Measurements from ENCODE around the gene MEDAG.
A peak's percentile ranks its signal among the peaks of the same experiment; 100 is the strongest.

The MEDAG gene

DNA sequence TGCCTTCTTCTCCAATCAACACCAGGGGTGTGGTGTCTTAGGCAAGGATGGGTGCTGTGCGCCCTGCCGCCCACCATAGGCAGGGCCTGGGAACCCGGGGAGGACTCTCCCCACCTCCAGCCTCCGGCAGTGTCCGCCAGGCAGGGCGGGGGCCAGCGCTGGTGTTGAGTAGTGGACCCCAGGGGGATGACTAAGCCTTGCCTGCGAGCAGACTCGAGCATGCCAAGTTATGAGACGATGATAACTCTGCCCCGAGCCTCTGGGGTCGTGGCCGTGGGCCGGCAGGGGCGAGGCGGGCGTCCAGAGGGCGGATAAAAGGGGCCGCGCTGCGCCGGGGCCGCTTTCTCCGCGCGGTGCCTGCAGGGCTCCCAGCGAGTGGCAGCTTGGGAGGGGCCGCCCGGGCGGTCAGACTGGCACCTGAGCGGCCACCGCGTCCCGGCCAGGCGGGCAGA lies at the start of gene MEDAG:
Gene MEDAG, plus strand, starts transcription at position 340 of the 452 bp plus-strand sequence. CDS start 245 bp downstream, outside the sequence.
- TF ChIP-seq, protein P1, sequence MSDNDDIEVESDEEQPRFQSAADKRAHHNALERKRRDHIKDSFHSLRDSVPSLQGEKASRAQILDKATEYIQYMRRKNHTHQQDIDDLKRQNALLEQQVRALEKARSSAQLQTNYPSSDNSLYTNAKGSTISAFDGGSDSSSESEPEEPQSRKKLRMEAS (IDR thresholded peaks at IDR 0.05; ENCODE audit: low read depth, low read length): no peak
- TF ChIP-seq, protein P2, sequence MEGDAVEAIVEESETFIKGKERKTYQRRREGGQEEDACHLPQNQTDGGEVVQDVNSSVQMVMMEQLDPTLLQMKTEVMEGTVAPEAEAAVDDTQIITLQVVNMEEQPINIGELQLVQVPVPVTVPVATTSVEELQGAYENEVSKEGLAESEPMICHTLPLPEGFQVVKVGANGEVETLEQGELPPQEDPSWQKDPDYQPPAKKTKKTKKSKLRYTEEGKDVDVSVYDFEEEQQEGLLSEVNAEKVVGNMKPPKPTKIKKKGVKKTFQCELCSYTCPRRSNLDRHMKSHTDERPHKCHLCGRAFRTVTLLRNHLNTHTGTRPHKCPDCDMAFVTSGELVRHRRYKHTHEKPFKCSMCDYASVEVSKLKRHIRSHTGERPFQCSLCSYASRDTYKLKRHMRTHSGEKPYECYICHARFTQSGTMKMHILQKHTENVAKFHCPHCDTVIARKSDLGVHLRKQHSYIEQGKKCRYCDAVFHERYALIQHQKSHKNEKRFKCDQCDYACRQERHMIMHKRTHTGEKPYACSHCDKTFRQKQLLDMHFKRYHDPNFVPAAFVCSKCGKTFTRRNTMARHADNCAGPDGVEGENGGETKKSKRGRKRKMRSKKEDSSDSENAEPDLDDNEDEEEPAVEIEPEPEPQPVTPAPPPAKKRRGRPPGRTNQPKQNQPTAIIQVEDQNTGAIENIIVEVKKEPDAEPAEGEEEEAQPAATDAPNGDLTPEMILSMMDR (IDR thresholded peaks at IDR 0.05; ENCODE audit: low read depth, low read length): no peak
- TF ChIP-seq MYC (IDR thresholded peaks at IDR 0.05; ENCODE audit: low read depth, low read length) (no peak), POLR2A (IDR thresholded peaks at IDR 0.05; ENCODE audit: extremely low read depth, insufficient read length) (no peak)
- DNase-seq (ENCODE audit: low read depth): no peak
- H3K4me3 ChIP-seq (ENCODE audit: low read depth, low read length): no peak within 1 kb of the TSS

DNA sequence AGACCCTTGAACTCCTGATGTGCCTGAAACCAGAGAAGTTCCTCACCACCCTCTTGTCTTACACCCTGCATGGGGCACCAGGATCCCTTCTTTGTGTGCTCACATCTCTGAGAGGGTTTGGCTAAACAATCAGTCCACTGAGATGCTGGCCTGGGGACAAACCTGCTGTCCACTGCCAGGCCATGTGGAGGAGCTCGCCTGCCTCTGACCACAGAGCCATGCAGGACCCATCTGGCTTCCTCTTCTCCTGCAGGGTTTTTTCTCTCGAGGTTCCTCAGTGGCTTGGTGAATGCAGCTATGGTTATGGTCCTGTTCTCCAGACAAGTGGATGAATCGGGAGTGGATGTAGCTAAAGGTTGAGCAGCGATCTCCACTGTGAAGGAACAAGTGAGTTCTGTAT lies 49.1 kb upstream of the MEDAG start:
- DNase-seq (ENCODE audit: low read depth): no peak
- H3K4me3 ChIP-seq (ENCODE audit: low read depth, low read length): no peak overlapping the region
- TF ChIP-seq, protein P2 (IDR thresholded peaks at IDR 0.05; ENCODE audit: low read depth, low read length): peak; percentile 3
- TF ChIP-seq, protein P1 (IDR thresholded peaks at IDR 0.05; ENCODE audit: low read depth, low read length): no peak

DNA sequence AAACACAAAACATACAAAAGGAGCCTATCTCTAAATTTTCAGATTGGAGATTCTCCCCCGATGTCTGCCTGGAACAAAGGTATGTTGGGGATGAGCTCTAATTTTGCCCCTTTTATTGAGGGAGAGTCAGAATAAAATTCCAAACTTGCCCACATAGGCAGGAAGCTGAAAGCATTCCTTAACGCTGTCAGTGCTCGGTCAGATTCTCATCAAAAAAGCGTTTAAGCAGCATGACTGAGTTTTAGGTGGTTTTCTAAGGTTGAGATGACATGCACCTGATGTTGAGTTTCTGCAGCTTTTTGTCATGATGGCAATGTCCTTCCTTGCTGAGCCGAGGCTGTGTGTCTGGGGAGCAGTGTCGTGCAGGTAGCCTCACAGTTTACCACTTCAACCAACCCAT lies 48.4 kb upstream of the MEDAG start:
- TF ChIP-seq MYC (IDR thresholded peaks at IDR 0.05; ENCODE audit: low read depth, low read length) (no peak), POLR2A (IDR thresholded peaks at IDR 0.05; ENCODE audit: extremely low read depth, insufficient read length) (no peak)
- TF ChIP-seq, protein P1 (IDR thresholded peaks at IDR 0.05; ENCODE audit: low read depth, low read length): no peak
- TF ChIP-seq, protein P2 (IDR thresholded peaks at IDR 0.05; ENCODE audit: low read depth, low read length): no peak
- DNase-seq (ENCODE audit: low read depth): no peak
- H3K4me3 ChIP-seq (ENCODE audit: low read depth, low read length): no peak overlapping the region

- no peak overlapping the region for H3K4me3 ChIP-seq (ENCODE audit: low read depth, low read length)
- DNase-seq (ENCODE audit: low read depth): no peak
- TF ChIP-seq, protein P1 (IDR thresholded peaks at IDR 0.05; ENCODE audit: low read depth, low read length): no peak
- TF ChIP-seq, protein P2 (IDR thresholded peaks at IDR 0.05; ENCODE audit: low read depth, low read length): no peak
- TF ChIP-seq MYC (IDR thresholded peaks at IDR 0.05; ENCODE audit: low read depth, low read length): no peak
- no peak for TF ChIP-seq POLR2A (IDR thresholded peaks at IDR 0.05; ENCODE audit: extremely low read depth, insufficient read length)
Observed at GRCh38 chr13:30859326-30859725, 46.7 kb upstream of the MEDAG start.

DNA sequence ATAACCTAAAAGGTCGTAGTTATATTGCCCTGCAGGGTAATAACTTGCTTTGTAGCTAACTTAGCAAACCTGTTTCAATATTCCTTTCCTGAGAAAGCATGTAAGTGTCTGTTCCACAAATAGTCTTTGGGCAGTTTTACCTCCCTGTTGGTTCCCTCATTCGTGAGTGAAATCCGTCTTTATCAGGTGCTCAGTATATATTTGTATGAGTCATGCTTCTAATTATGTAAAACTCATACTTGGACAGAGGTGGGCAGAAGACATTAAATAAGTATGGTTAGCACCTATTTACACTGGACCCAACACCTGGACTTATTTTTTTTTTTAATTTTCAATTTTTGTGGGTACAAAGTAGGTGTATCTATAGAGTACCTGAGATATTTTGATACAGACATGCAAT lies 44.9 kb upstream of the MEDAG start:
- no peak overlapping the region for H3K4me3 ChIP-seq (ENCODE audit: low read depth, low read length)
- DNase-seq (ENCODE audit: low read depth): no peak
- no peak for TF ChIP-seq POLR2A (IDR thresholded peaks at IDR 0.05; ENCODE audit: extremely low read depth, insufficient read length)
- TF ChIP-seq, protein P1 (IDR thresholded peaks at IDR 0.05; ENCODE audit: low read depth, low read length): no peak
- TF ChIP-seq, protein P2 (IDR thresholded peaks at IDR 0.05; ENCODE audit: low read depth, low read length): no peak
- TF ChIP-seq MYC (IDR thresholded peaks at IDR 0.05; ENCODE audit: low read depth, low read length): no peak
